NCI-H2171 (cell line): Measurements from ENCODE around the gene TCFL5.

ENCODE experiments used
- DNase-seq: peaks from one replicate; lab custom pipeline; 2025; lab: John Stamatoyannopoulos, UW

The TCFL5 gene

DNA sequence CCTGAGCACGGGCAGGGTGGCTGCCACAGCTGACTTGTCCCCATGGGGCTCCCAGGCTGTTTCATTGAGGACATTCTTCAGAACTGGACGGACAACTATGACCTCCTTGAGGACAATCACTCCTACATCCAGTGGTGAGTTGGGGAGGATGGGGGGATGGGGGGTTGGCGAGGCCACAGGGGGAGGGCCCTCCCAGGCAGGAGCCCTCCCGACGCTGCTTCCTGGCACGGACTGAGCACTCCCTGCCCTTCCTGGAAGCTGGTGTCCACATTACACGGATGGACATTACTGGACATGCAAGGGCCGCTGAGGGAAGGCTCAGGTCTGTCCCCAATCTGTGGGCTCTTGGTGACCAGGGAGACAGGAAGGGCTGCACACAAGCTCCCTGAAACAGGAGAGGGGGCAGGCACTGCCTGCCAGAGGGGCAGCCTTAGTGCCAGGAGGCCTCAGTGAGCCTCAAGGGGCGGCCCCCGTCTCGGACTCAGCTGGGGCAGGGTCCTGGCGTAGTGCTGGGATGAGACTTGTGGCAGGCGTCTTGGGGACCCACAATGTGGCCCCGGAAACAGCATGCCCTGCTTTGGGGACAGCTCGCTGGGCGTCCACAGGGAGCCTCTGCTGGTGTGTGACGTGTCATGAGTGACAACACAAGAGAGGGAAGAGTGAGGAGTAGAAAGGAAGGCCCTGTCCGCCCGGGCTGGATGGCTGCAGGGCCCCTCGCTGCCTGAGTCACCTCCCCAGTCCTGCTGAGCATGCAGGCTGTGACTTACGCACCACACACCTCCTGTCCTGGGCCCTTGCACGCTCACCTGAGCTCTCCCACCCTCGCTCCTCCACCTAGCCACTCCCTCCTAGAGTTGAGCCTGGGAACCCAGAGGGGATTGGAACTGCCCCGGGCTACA, 51.8 kb downstream of the TCFL5 start:
- DNase-seq, result no peak

- peak; percentile 27 for DNase-seq
These were observed 53.3 kb downstream of the TCFL5 start for GRCh38 chr20:62808211-62808865.

GRCh38 chr20:62807444-62808210, 54.0 kb downstream of the TCFL5 start:
- no peak for DNase-seq

DNA sequence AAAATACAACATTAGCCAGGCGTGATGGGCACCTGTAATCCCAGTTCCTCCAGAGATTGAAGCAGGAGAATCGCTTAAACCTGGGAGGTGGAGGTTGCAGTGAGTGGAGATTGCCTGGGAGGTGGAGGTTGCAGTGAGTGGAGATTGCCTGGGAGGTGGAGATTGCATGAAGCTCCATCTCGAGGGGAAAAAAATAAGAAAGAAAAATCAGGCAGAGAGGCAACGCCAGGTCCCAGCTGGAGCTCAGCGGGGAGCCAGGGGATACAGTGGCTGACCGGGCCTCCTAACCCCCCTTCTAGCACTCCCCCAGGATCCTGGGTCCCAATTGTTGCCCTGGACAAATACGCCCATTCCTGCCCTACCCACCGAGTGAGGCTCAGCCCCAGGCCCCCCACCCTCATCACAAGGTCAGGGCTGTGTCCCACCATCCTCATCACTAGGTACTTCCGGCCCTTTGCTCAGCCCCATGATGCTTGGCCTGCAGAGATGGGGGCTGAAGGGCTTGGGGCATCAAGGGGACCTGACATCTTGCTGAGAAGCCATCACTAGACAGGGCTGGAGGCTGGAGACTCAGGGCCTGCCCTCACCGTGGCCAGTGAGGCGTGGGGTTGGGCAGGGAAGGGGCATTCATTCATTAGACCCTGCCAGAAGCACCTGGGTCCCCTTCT, 55.1 kb downstream of the TCFL5 start:
- no peak for DNase-seq

- no peak for DNase-seq
These were observed 55.8 kb downstream of the TCFL5 start for GRCh38 chr20:62805711-62806382.

DNA sequence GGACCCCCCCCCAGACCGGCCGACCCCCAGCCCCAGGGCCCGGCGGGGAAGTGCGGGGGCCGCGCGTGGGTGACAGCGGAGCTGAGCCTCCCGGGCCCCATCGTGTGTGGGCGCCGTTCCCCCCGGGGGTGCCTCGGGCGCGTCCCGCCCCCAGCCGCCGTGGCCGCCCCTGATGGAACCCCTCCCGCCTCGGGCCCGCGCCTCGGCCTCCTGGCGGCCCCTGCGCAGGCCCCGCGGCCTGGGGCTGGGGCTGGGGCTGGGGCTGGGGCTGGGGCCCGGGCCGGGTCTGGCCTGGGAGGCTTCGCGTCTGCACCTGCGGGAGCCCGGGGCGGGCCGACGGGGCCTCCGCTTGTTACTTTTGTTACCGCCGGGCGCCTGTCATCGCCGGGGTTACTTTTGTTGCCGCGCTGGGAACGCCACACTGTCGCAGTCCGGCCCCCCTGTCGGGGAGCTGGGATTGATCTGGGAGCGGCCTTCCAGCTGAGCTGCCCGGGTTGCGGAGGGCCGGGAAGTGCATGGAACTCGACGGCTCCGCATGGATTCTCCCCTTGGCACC, 56.4 kb downstream of the TCFL5 start:
- no peak for DNase-seq

DNA sequence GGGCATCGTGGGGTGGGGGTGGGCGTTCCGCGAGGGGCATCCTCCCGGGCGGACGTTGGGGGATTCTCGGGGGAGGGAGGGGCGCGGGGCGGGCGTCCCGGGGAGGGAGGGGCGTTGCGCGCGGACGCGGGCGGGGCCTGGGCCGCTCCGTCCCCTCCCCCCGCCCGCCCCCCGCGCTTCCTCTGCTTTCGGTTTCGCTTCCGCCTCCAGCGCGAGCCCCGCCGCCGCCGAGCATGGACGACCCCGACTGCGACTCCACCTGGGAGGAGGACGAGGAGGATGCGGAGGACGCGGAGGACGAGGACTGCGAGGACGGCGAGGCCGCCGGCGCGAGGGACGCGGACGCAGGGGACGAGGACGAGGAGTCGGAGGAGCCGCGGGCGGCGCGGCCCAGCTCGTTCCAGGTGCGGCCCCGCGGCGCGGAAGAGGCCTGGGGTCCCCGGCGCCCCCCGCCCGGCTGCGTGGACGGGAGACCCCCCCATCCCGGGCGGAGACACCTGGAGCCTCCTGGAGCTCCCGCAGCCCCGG, 56.9 kb downstream of the TCFL5 start, which contains the start of gene OGFR:
Gene OGFR (plus strand): TSS at position 209 of the 528 bp plus-strand sequence. CDS start 25 bp downstream, at position 234.
- peak; percentile 69 for DNase-seq

- DNase-seq, result no peak
These were observed 57.5 kb downstream of the TCFL5 start for GRCh38 chr20:62804021-62804626.

GRCh38 chr20:62802026-62802712, 59.5 kb downstream of the TCFL5 start:
- DNase-seq, result no peak

GRCh38 chr20:62801284-62802010, 60.2 kb downstream of the TCFL5 start:
- no peak for DNase-seq

- DNase-seq, result no peak
These were observed 61.0 kb downstream of the TCFL5 start for GRCh38 chr20:62800314-62801259.

DNA sequence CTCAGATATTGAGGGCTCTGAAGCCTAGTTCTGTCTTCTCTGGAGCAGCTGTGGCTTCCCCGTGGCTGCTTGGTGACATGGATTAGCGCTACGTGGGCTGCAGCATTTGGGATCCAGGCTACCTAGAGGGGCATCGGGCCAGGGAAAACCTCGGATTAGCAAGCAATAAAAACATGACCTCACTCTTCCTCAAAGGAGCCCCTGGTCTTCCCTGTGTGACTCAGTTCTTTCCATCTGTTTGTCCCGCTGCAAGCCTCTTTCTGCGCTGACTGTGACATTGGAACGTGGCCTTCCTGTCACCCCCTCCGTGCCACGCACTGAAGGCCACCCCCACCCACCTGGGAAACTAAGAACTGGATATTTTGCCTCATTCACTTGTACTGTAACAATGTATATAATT, 61.7 kb downstream of the TCFL5 start:
- DNase-seq, result no peak

GRCh38 chr20:62799459-62799858, 62.2 kb downstream of the TCFL5 start:
- DNase-seq, result no peak

GRCh38 chr20:62799036-62799435, 62.6 kb downstream of the TCFL5 start:
- DNase-seq, result no peak

- no peak for DNase-seq
These were observed 63.7 kb downstream of the TCFL5 start for GRCh38 chr20:62797671-62798532.

DNA sequence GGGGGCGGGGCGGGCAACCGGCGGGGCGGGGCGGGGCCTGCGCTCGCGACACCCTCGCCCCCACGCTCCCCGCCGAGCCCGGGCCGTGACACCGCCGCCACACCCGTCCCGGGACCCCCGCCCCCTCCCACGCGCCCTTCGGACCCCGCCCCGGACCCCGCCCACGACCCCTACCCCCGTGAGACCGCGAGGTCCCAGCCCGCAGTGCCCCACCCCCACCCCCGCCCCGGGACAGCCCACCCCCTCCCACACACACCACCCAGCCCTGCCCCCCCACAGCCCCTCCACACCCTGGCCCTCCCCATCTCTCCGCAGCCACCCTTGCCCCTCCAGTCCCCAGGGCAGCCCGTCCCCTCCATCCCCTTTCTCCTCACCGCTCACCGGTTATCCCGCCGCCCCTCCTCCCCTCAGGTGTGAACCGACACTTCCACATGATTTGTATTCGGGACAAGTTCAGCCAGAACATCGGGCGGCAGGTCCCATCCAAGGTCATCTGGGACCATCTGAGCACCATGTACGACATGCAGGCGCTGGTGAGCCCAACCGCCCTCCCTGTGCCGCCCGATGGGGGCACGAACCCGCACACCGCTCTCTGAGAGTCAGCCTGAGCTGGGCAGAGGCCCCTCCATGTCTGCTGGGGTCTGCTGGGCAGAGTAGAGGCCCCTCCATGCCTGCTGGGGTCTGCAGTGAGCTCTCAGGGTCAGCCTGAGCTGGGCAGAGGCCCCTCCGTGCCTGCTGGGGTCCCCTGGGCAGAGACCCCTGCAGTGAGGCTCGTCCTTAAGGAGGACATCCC, 64.7 kb downstream of the TCFL5 start:
- no peak for DNase-seq
